Measurements from ENCODE around the gene DUSP12. TPM values are rescaled to one million over a fixed set of nuclear protein-coding genes. Genes with fewer than 3 reads are reported as not detected.

DUSP12 gene
- total RNA-seq, 1 experiment from 2014 or later, result 65.0 TPM

GRCh38 chr1:161727256-161727924, 22.2 kb upstream of the DUSP12 start:
- Mint-ChIP-seq H3K4me3 (ENCODE audit: unreplicated experiment) (peak overlapping the region; percentile 91), H3K27me3 (ENCODE audit: insufficient read depth, unreplicated experiment) (no peaks in the 10 kb centered on the region), H3K27ac (ENCODE audit: low read depth, unreplicated experiment) (peak overlapping the region; percentile 92), H3K36me3 (ENCODE audit: insufficient read depth, unreplicated experiment) (no peaks in the 10 kb centered on the region), H3K9me3 (ENCODE audit: unreplicated experiment) (no peaks in the 10 kb centered on the region), H3K4me1 (ENCODE audit: insufficient read depth, unreplicated experiment) (peaks cover 32% of the 10 kb centered on the region)
- intact Hi-C loops (cut with micrococcal nuclease), result no loop called here
- DNase-seq (ENCODE audit: unreplicated experiment), result peak; percentile 51
- TSS peak; percentile 86 for BruUV-seq (replicated peaks)
- POLR2A ChIA-PET, result interaction anchor here (0.6 to 5.9 kb wide), 18 partner anchors 10 to 645 kb away, joined by 3 to 119 read pairs (median 12); partner anchors contain the start of genes ATF6, DUSP12, FCRLA and HSPA6
- CTCF ChIA-PET, result interaction anchor here (0.6 to 8.6 kb wide), 14 partner anchors 9 to 1482 kb away, joined by 3 to 121 read pairs (median 4); partner anchors contain the start of genes DUSP12 and FCRLA
- no peak for TF ChIP-seq CTCF (IDR thresholded peaks at IDR 0.05; ENCODE audit: unreplicated experiment)

GRCh38 chr1:161728376-161729226, 21.0 kb upstream of the DUSP12 start:
- ChIA-PET POLR2A (interaction anchor here (0.7 to 5.9 kb wide), 3 partner anchors 11 to 596 kb away, joined by 3 to 119 read pairs (median 3); partner anchors contain the start of genes DEDD and DUSP12), CTCF (interaction anchor here (0.7 to 8.6 kb wide), 3 partner anchors 11 to 346 kb away, joined by 3 to 121 read pairs (median 4); partner anchors contain the start of gene FCRLA)
- H3K36me3 Mint-ChIP-seq (ENCODE audit: insufficient read depth, unreplicated experiment), result no peaks in the 10 kb centered on the region
- H3K9me3 Mint-ChIP-seq (ENCODE audit: unreplicated experiment), result no peaks in the 10 kb centered on the region
- no peak overlapping the region for H3K4me3 Mint-ChIP-seq (ENCODE audit: unreplicated experiment)
- no peak for DNase-seq (ENCODE audit: unreplicated experiment)
- no TSS peak for BruUV-seq (replicated peaks)
- H3K4me1 Mint-ChIP-seq (ENCODE audit: insufficient read depth, unreplicated experiment), result peaks cover 35% of the 10 kb centered on the region
- intact Hi-C loops (cut with micrococcal nuclease), result no loop called here
- no peak for TF ChIP-seq CTCF (IDR thresholded peaks at IDR 0.05; ENCODE audit: unreplicated experiment)
- peak overlapping the region; percentile 92 for H3K27ac Mint-ChIP-seq (ENCODE audit: low read depth, unreplicated experiment)
- no peaks in the 10 kb centered on the region for H3K27me3 Mint-ChIP-seq (ENCODE audit: insufficient read depth, unreplicated experiment)

- H3K27ac Mint-ChIP-seq (ENCODE audit: low read depth, unreplicated experiment), result peak overlapping the region; percentile 65
- H3K36me3 Mint-ChIP-seq (ENCODE audit: insufficient read depth, unreplicated experiment), result no peaks in the 10 kb centered on the region
- H3K4me3 Mint-ChIP-seq (ENCODE audit: unreplicated experiment), result no peak overlapping the region
- peaks cover 41% of the 10 kb centered on the region for H3K4me1 Mint-ChIP-seq (ENCODE audit: insufficient read depth, unreplicated experiment)
- CTCF ChIA-PET, result interaction anchor here (0.6 to 8.6 kb wide), 4 partner anchors 9 to 1439 kb away, joined by 3 to 121 read pairs (median 4); no protein-coding TSS in a partner anchor
- POLR2A ChIA-PET, result interaction anchor here (0.6 to 5.9 kb wide), 4 partner anchors 10 to 612 kb away, joined by 3 to 119 read pairs (median 3); partner anchors contain the start of gene SDHC
- intact Hi-C loops (cut with micrococcal nuclease), result loop anchor here (10.0 kb wide), 1 partner anchor 505 kb away; the partner anchor contains the start of genes APOA2 and TOMM40L
- peak; percentile 92 for DNase-seq (ENCODE audit: unreplicated experiment)
- TF ChIP-seq CTCF (IDR thresholded peaks at IDR 0.05; ENCODE audit: unreplicated experiment), result no peak
- no peaks in the 10 kb centered on the region for H3K9me3 Mint-ChIP-seq (ENCODE audit: unreplicated experiment)
- no TSS peak for BruUV-seq (replicated peaks)
- no peaks in the 10 kb centered on the region for H3K27me3 Mint-ChIP-seq (ENCODE audit: insufficient read depth, unreplicated experiment)
These were observed 19.5 kb upstream of the DUSP12 start for GRCh38 chr1:161730050-161730564.
